NCI-H2227 treated with DMSO at 0.1 percent for 48 hours (cell line): ENCODE measurements around the gene GEMIN4.

Experiments
- DNase-seq: peaks from one replicate; lab custom pipeline; 2025; lab: John Stamatoyannopoulos, UW

Gene GEMIN4

GRCh38 chr17:742147-742793 lies 9.8 kb downstream of the GEMIN4 start:
- DNase-seq, result no peak

DNA sequence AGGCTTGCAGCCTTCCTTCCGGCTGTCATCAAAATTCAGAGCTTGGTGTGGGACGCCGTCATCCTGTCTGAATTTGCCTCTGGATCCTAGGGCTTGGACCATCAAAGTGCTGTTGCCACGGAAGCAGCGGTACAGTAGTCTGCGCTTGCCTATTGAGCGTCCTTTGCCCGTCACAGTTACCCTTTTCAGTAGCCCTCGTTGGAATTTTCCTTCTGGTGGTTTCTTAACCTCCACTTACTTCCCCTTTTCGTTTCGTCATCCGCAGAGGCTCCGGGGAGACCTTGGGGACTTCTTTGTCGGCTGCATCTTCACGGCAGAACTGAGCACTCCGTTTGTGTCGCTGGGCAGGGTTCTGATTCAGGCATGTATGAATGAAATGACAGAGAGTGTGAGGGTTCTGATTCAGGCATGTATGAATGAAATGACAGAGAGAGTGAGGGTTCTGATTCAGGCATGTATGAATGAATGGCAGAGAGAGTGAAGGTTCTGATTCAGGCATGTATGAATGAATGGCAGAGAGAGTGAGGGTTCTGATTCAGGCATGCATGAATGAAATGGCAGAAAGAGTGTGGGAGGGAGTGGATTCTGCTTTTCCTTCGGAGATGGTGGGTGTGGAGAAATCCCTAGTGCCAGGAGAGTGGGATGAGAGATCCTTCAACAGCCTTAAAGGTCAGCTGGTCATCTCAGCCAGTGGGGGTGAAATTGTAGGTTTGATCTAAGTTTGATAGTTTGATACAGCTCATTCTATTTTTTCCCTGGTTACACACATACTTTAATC lies 11.6 kb downstream of the GEMIN4 start:
- no peak for DNase-seq

- no peak for DNase-seq
Measured at GRCh38 chr17:737561-738113, 14.4 kb downstream of the GEMIN4 start.

GRCh38 chr17:733743-734142 lies 18.3 kb downstream of the GEMIN4 start:
- no peak for DNase-seq

GRCh38 chr17:732902-733720 lies 19.0 kb downstream of the GEMIN4 start:
- DNase-seq, result no peak

GRCh38 chr17:732067-732901 lies 19.8 kb downstream of the GEMIN4 start, which contains the start of gene TLCD3A:
Gene TLCD3A, plus strand, starts transcription at chr17:732596. Its CDS starts 52 bp downstream, at chr17:732648.
- DNase-seq, result peak; percentile 30

DNA sequence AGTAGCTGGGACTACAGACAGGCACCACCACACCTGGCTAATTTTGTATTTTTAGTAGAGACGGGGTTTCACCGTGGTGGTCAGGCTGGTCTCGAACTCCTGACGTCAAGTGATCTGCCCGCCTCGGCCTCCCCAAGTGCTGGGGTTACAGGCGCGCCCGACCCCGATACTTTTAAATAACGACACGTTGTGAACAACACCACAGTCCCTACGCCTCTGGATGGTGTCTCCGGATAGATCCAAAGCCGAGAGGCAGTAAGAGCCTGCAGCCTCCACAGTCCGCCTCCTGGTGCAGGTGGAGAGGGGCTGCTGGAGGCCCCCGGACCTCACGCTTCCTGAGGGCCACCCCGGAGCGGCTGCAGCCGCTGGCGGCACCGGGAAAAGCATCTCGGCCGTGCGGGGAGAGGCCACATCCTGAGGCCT lies 20.4 kb downstream of the GEMIN4 start:
- DNase-seq, result no peak

- no peak for DNase-seq
Measured at GRCh38 chr17:728911-729310, 23.2 kb downstream of the GEMIN4 start.

DNA sequence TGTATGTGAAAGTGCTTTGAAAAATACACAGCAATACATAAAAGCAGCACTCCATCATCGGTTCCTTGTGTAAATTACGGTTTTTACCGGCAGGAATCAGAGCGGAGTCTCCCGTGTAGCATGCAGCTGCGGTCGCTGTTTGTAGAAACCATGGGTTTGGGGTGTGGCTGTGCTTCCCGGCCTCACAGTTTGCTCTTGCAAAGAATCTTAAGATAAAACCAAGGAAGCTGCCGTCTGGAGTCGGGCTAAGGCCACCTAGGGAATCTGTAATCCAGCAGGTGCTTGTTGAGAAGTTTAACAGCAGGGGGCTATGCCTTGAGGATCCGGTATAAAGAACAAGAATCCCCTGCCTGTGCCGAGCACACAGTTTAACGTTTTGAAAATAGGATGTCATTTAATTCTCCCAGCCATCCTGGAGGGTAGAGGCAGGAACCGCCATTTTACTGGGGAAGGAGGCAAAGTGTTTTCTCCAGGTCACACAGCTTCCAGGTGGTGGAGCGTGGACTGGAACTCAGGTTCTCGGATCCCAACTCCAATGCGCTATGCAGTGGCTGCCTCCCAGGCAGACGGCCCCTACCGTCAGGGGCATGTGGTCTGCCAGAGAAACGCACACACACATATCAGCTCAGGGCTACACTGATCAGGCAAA lies 25.7 kb downstream of the GEMIN4 start:
- no peak for DNase-seq

- DNase-seq, result no peak
Measured at GRCh38 chr17:725746-726145, 26.3 kb downstream of the GEMIN4 start.

DNA sequence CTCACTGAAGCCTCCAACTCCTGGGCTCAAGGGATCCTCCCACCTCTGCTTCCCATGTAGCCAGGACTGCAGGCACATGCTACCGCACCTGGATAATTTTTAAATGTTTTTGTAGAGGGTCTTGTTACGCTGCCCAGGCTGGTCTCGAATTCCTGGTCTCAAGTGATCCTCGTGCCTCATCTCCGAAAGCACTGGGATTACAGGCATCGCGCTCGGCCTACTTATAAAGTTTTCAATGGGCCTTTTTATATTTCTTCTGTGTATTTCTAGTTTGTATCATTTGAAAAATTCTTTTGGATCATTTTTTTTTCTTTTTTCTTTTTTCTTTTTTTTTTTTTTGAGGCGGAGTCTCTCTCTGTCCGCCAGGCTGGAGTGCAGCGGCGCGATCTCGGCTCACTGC lies 27.0 kb downstream of the GEMIN4 start:
- no peak for DNase-seq

GRCh38 chr17:721540-721937 lies 30.5 kb downstream of the GEMIN4 start:
- DNase-seq, result no peak

DNA sequence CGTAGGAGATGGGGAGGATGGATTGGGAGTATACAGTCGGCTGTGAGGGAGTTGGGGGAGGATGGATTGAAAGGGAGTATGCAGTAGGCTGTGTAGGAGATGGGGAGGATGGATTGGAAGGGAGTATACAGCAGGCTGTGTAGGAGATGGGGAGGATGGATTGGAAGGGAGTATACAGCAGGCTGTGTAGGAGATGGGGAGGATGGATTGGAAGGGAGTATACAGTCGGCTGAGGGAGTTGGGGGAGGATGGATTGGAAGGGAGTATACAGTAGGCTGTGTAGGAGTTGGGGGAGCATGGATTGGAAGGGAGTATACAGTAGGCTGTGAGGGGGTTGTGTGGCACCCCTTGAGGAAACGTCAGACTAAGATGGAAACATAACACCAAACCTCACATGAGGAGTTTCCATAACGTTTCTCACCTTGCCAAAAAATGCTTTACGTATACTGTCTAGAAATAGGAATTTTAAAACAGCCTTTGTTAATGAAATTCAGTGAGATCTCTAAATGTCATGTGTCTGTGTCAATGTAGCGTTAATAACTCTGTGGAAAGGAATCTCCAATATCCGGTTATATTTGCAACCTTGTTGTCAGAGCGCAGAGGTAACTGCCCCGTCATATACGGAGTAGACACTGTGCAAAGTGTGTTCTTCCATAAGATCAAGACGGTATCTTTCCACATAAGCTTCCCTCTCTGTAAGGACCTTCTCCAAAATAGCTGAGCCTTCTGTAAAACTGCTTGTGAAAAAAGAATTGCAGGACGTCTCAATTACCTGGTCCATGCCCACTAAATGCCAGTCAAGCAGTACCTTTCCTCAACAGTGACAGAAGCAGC lies 31.1 kb downstream of the GEMIN4 start:
- DNase-seq, result no peak

DNA sequence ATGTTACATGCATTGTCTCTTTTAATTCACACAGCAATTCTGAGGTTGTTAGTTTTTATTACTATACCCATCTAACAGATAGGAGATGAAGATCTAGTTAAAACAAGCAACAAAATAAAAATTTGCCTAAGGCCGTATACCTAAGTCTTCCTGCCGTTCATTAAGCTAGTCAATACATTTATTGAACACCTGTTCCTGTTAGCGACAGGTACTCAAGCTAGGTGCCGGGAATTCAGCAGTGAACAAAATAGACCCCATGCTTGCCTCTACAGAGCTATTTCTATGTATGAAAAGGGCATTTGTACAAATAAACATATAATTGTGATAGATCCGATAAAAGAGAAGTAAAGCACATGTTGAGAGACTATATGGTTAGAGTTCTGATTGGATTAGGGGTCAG lies 34.0 kb downstream of the GEMIN4 start:
- no peak for DNase-seq

DNA sequence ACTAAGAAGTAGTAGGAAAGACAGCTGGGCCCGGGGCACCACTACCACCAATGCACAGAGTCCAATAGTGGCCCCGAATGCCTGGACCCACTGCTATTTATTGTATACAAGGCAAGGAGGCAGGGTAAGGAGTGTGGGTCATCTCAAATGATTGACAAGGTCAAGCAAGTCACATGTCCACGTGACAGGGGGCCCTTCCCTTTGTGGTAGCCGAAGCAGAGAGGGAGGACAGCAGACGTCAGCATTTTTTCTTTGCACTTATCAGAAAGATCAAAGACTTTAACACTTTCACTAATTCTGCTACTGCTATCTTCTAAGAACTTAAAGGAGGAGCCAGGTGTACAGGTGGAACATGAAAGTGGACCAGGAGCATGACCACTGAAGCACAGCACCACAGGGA lies 43.9 kb downstream of the GEMIN4 start:
- DNase-seq, result no peak

- DNase-seq, result no peak
Measured at GRCh38 chr17:705863-706262, 46.2 kb downstream of the GEMIN4 start.

- no peak for DNase-seq
Measured at GRCh38 chr17:705011-705410, 47.1 kb downstream of the GEMIN4 start.

- no peak for DNase-seq
Measured at GRCh38 chr17:704111-704864, 47.8 kb downstream of the GEMIN4 start.
